NB4 (cell line): Measurements from ENCODE around the gene U2AF2.

Experiments used
- DNase-seq: peaks from one replicate; pipeline ENCODE4 v3.0.0; 2010; ENCODE audit warnings: low read depth
- H3K4me3 ChIP-seq: one replicate; pipeline ENCODE4 v1.5.1; 2011; ENCODE audit warnings: mild to moderate bottlenecking, low read depth, low read length, moderate library complexity
- CTCF ChIP-seq: IDR thresholded peaks from one replicate; pipeline ENCODE4 v1.5.1; 2012; ENCODE audit warnings: low read depth, low read length
- MAX ChIP-seq: IDR thresholded peaks from 2 replicates; pipeline ENCODE4 v1.6.1; 2011; ENCODE audit warnings: low read depth, low read length
- MYC ChIP-seq: IDR thresholded peaks from 2 replicates; pipeline ENCODE4 v1.6.1; 2011; ENCODE audit warnings: low read depth, low read length
- POLR2A ChIP-seq: IDR thresholded peaks from 2 replicates; pipeline ENCODE4 v1.6.1; 2011; ENCODE audit warnings: mild to moderate bottlenecking; ENCODE audit not compliant: insufficient read length; ENCODE audit errors: extremely low read depth

Gene U2AF2

GRCh38 chr19:55689411-55690108, 34.7 kb downstream of the U2AF2 start:
- DNase-seq, result no peak
- TF ChIP-seq CTCF, result no peak
- no peak for TF ChIP-seq MYC
- no peak for TF ChIP-seq POLR2A
- TF ChIP-seq MAX, result no peak

GRCh38 chr19:55690109-55690768, 35.4 kb downstream of the U2AF2 start:
- no peak for DNase-seq
- TF ChIP-seq MAX (no peak), MYC (no peak), POLR2A (no peak), CTCF (no peak)
- no peak overlapping the region for H3K4me3 ChIP-seq

More at GRCh38 chr19:55689411-55690108, 34.7 kb downstream of the U2AF2 start:
- H3K4me3 ChIP-seq, result no peak overlapping the region

GRCh38 chr19:55690769-55691545, 36.1 kb downstream of the U2AF2 start:
- TF ChIP-seq MYC (no peak), MAX (no peak), POLR2A (no peak), CTCF (no peak)
- H3K4me3 ChIP-seq, result no peak overlapping the region

GRCh38 chr19:55691561-55692481, 37.0 kb downstream of the U2AF2 start:
- no peak overlapping the region for H3K4me3 ChIP-seq
- TF ChIP-seq MAX (no peak), POLR2A (no peak), MYC (no peak), CTCF (no peak)
- DNase-seq, result no peak

More at GRCh38 chr19:55690769-55691545, 36.1 kb downstream of the U2AF2 start:
- DNase-seq, result no peak

- DNase-seq, result no peak
- TF ChIP-seq POLR2A (no peak), MYC (no peak), MAX (no peak), CTCF (no peak)
- no peak overlapping the region for H3K4me3 ChIP-seq
Observed at GRCh38 chr19:55692681-55693081, 37.8 kb downstream of the U2AF2 start.
